OCI-LY7 (cell line): ENCODE measurements around the gene RAB3C. TPM values are rescaled to one million over a fixed set of nuclear protein-coding genes. Genes with fewer than 3 reads are reported as not detected.

ENCODE experiments used
- BruUV-seq: library from RNA; stranded (reverse); fragments of 400-500 nt; replicated peaks from 2 replicates; lab custom pipeline; 2021; lab: Mats Ljungman, UMichigan
- CTCF ChIA-PET: fragments of 300-600 bp; sonication (Branson Sonifier 250); formaldehyde crosslinking; loops from one replicate; lab custom pipeline; 2022; ENCODE audit warnings: antibody characterized with exemption; ENCODE audit not compliant: unreplicated experiment; lab: Charles Lee
- POLR2A ChIA-PET: fragments of 300-600 bp; sonication (Branson Sonifier 250); formaldehyde crosslinking; loops from one replicate; lab custom pipeline; 2022; ENCODE audit warnings: antibody characterized with exemption; lab: Charles Lee
- DNase-seq: peaks from one replicate; pipeline ENCODE4 v3.0.0-alpha.2; 2015; ENCODE audit warnings: low spot score
- H2AFZ ChIP-seq: fragments of 200-600 bp; sonication (generic), shearing (Covaris generic); 2 replicates; pipeline ENCODE4 v1.6.1; 2014; ENCODE audit warnings: mild to moderate bottlenecking, antibody characterized with exemption, low read length, moderate library complexity
- H3K27ac ChIP-seq: fragments of 200-600 bp; sonication (generic); 2 replicates; pipeline ENCODE4 v1.5.1; 2014; ENCODE audit warnings: mixed run types, low read depth, mild to moderate bottlenecking, moderate library complexity, low read length, inconsistent platforms; ENCODE audit not compliant: poor library complexity, severe bottlenecking
- H3K36me3 ChIP-seq: fragments of 200-600 bp; sonication (generic); 2 replicates; pipeline ENCODE4 v1.6.1; 2014; ENCODE audit warnings: mild to moderate bottlenecking, antibody characterized with exemption, low read length, moderate library complexity, mixed read lengths; ENCODE audit not compliant: insufficient read depth
- H3K4me1 ChIP-seq: fragments of 200-600 bp; sonication (generic); 2 replicates; pipeline ENCODE4 v1.5.1; 2014; ENCODE audit warnings: mild to moderate bottlenecking, low read length; ENCODE audit not compliant: insufficient read depth, poor library complexity, severe bottlenecking
- H3K4me2 ChIP-seq: fragments of 200-600 bp; sonication (generic); 2 replicates; pipeline ENCODE4 v1.6.1; 2014; ENCODE audit warnings: mild to moderate bottlenecking, low read length
- H3K4me3 ChIP-seq: fragments of 200-600 bp; sonication (generic); 2 replicates; pipeline ENCODE4 v1.5.1; 2014; ENCODE audit warnings: mild to moderate bottlenecking, low read depth, low read length; ENCODE audit not compliant: poor library complexity, severe bottlenecking
- H3K79me2 ChIP-seq: fragments of 200-600 bp; sonication (generic); 2 replicates; pipeline ENCODE4 v1.6.1; 2016; ENCODE audit warnings: low read depth, mild to moderate bottlenecking, low read length, moderate library complexity, mixed read lengths; ENCODE audit not compliant: insufficient read depth
- H3K9me2 ChIP-seq: fragments of 200-600 bp; sonication (generic); 2 replicates; pipeline ENCODE4 v1.6.1; 2016; ENCODE audit warnings: mild to moderate bottlenecking, low read length, mixed read lengths; ENCODE audit not compliant: insufficient read depth
- H3K9me3 ChIP-seq: fragments of 200-600 bp; sonication (generic); 2 replicates; pipeline ENCODE4 v1.6.1; 2014; ENCODE audit warnings: mild to moderate bottlenecking, mixed run types, low read length, mixed read lengths
- H4K20me1 ChIP-seq: fragments of 200-600 bp; sonication (generic); 2 replicates; pipeline ENCODE4 v1.6.1; 2014; ENCODE audit warnings: mild to moderate bottlenecking, antibody characterized with exemption, low read length, moderate library complexity, mixed read lengths; ENCODE audit not compliant: insufficient read depth
- EZH2phosphoT487 ChIP-seq: fragments of 200-600 bp; sonication (generic); IDR thresholded peaks from 2 replicates; pipeline ENCODE4 v1.6.1; 2018; ENCODE audit warnings: low read depth, borderline replicate concordance, mild to moderate bottlenecking, mixed run types, antibody characterized with exemption, low read length, moderate library complexity, mixed read lengths
- intact Hi-C: fragments of 100-400 bp; cut with micrococcal nuclease; formaldehyde crosslinking; loops from one replicate; pipeline ENCODE4 v1.10.0; 2022; ENCODE audit not compliant: unreplicated experiment
- total RNA-seq, 2 experiments: library from RNA; depleted of rRNA in 1 of 2; stranded (reverse); fragments of >200 nt in 1 of 2; shearing (Covaris generic) in 1 of 2; gene quantifications; 2 replicates each; pipeline ENCODE4 v1.2.3, GENCODE V29; 2014 to 2022
- TF ChIP-seq, protein P1 (sequence below): fragments of 200-600 bp; sonication (generic); conservative IDR thresholded peaks from 2 replicates; pipeline ENCODE4 v1.5.1; 2014; ENCODE audit warnings: mild to moderate bottlenecking, antibody characterized with exemption, low read length, moderate library complexity, mixed read lengths

Gene RAB3C
- total RNA-seq, 2 experiments from 2014 or later = not detected

DNA sequence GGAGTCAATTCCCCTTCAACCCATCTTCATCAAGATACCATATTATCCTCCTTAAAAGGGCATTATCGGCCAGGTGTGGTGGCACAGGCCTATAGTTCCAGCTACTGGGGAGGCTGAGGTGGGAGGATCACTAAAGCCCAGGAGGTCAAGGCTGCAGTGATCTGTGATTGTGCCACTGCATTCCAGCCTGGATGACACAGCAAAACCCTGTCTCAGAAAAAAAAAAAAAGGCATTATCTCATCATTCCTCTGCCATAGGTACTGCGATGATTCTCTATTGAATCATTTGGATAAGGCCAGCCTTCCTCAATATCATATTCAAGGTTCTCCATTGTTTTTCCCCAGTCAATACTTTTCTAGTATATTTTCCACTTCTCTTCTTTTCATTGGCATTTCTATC is 39.2 kb upstream of the RAB3C start:
- DNase-seq = no peak
- Histone ChIP-seq H3K36me3 (no peaks in the 10 kb centered on the region), H3K4me1 (peaks cover 6% of the 10 kb centered on the region), H3K9me3 (no peaks in the 10 kb centered on the region), H4K20me1 (no peaks in the 10 kb centered on the region), H3K27ac (no peak overlapping the region), H3K4me3 (no peak overlapping the region), H3K79me2 (no peaks in the 10 kb centered on the region), H2AFZ (no peak overlapping the region), H3K4me2 (no peak overlapping the region), H3K9me2 (no peaks in the 10 kb centered on the region)
- ChIA-PET CTCF (no interaction called here), POLR2A (no interaction called here)
- intact Hi-C loops = no loop called here
- TF ChIP-seq EZH2phosphoT487 = no peak
- TF ChIP-seq, protein P1, sequence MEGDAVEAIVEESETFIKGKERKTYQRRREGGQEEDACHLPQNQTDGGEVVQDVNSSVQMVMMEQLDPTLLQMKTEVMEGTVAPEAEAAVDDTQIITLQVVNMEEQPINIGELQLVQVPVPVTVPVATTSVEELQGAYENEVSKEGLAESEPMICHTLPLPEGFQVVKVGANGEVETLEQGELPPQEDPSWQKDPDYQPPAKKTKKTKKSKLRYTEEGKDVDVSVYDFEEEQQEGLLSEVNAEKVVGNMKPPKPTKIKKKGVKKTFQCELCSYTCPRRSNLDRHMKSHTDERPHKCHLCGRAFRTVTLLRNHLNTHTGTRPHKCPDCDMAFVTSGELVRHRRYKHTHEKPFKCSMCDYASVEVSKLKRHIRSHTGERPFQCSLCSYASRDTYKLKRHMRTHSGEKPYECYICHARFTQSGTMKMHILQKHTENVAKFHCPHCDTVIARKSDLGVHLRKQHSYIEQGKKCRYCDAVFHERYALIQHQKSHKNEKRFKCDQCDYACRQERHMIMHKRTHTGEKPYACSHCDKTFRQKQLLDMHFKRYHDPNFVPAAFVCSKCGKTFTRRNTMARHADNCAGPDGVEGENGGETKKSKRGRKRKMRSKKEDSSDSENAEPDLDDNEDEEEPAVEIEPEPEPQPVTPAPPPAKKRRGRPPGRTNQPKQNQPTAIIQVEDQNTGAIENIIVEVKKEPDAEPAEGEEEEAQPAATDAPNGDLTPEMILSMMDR = no peak
- BruUV-seq = no TSS peak

DNA sequence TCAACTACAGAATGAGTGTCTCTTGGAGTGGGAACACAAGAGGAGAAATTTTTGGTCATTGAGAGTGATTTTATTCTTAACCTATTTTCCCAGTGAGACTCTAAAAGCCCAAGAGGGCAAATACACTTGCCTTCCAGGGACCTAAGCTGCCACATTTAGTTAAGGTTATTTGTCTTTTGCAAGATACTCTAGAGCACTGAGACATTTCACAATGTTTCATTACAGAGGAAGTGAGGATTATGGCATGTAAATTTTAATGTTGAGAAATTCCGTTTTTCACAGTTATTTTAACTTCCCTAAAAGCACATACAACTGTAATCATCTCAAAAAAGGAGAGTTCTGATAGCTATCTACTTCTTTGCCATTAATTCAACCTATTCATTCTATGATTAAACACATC is 38.7 kb upstream of the RAB3C start:
- TF ChIP-seq EZH2phosphoT487 = no peak
- TF ChIP-seq, protein P1 = no peak
- POLR2A ChIA-PET = no interaction called here
- Histone ChIP-seq H3K4me2 (0 out of 2 replicates have a peak overlapping the region, but pooled peaks have one; percentile 10), H2AFZ (peak overlapping the region; percentile 14; the same call in 1 of the 2 replicates), H3K9me3 (no peaks in the 10 kb centered on the region), H3K36me3 (no peaks in the 10 kb centered on the region), H3K4me3 (no peak overlapping the region), H3K9me2 (no peaks in the 10 kb centered on the region), H4K20me1 (no peaks in the 10 kb centered on the region), H3K27ac (no peak overlapping the region), H3K79me2 (no peaks in the 10 kb centered on the region), H3K4me1 (peaks cover 6% of the 10 kb centered on the region)
- no TSS peak for BruUV-seq
- peak; percentile 1 for DNase-seq
- CTCF ChIA-PET = no interaction called here
- intact Hi-C loops = no loop called here

DNA sequence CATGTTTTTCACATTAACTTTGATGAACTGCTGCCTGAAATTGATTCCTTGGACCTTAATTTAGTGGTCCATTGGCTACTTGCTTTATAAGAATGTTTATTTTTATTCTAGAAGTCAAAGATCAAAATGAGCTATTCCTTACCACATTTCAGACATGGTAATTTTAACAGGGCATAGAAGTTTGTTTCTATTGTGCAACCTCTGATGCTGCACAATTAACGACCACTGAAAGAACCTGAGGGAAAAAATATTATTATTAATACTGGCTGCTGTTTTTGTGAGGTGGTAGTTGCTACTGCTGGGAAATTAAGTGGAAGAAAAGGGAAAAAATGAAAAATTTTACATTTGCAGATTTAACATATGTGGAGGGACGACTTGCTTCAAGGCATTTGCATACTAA is 37.9 kb upstream of the RAB3C start:
- ChIA-PET POLR2A (interaction anchor here (0.8 kb wide), 1 partner anchor 267 kb away, joined by 3 read pairs; no protein-coding TSS in a partner anchor), CTCF (no interaction called here)
- DNase-seq = no peak
- H3K9me2 ChIP-seq = no peaks in the 10 kb centered on the region
- peaks cover 6% of the 10 kb centered on the region for H3K4me1 ChIP-seq
- H3K27ac ChIP-seq = no peak overlapping the region
- no peaks in the 10 kb centered on the region for H3K9me3 ChIP-seq
- H3K4me3 ChIP-seq = no peak overlapping the region
- no TSS peak for BruUV-seq
- H3K36me3 ChIP-seq = no peaks in the 10 kb centered on the region
- TF ChIP-seq, protein P1 = no peak
- TF ChIP-seq EZH2phosphoT487 = no peak
- H4K20me1 ChIP-seq = no peaks in the 10 kb centered on the region
- intact Hi-C loops = no loop called here
- H3K4me2 ChIP-seq = no peak overlapping the region
- no peaks in the 10 kb centered on the region for H3K79me2 ChIP-seq
- H2AFZ ChIP-seq = no peak overlapping the region
